ENCODE results near the gene PKDREJ. TPM values are rescaled to one million over a fixed set of nuclear protein-coding genes. Genes with fewer than 3 reads are reported as not detected.

PKDREJ gene
- polyA plus RNA-seq, 1 donor (not counting 4 experiments of a cell fraction or from before 2014, with no cell fraction given): 0.01 TPM

DNA sequence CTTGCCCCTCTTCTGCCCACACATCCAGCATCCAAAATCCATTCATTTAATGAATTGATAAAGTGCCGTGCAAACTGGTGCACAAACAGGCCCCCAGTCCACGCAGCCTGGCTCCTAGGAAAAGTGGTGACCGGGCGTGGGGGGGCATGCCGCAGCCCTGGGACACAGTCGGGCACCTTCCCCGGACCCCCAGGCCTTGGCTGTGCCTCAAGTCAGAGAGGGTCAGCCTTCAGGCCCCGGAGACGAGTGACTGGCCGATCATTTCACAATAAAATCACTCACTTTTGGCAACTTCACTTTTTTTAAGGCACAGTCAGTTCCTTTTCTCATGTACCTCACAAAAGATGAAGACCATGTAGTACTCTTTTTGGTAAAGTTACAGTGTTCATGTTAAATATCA, 21.1 kb downstream of the PKDREJ start:
- no peaks in the 10 kb centered on the region for H4K20me1 ChIP-seq (ENCODE audit: control insufficient read depth, extremely low read depth, insufficient read depth, low read length)
- H3K4me1 ChIP-seq (ENCODE audit: control insufficient read depth, extremely low read depth, insufficient read depth, low read length): no peaks in the 10 kb centered on the region
- no peak overlapping the region for H3K4me3 ChIP-seq (ENCODE audit: control insufficient read depth in 2 of 3, extremely low read depth in 1 of 3, insufficient read depth in 2 of 3, low read depth in 1 of 3, low read length in 3 of 3)
- H2AFZ ChIP-seq (ENCODE audit: control insufficient read depth, low read length): no peak overlapping the region
- H3K9me3 ChIP-seq (ENCODE audit: control insufficient read depth, low read depth, low read length): no peaks in the 10 kb centered on the region
- no peak for FAIRE-seq
- no peak for DNase-seq (ENCODE audit: low read depth, low spot score)
- H3K4me2 ChIP-seq (ENCODE audit: control insufficient read depth, extremely low read depth, insufficient read depth, low read depth, low read length): no peak overlapping the region
- TF ChIP-seq CTCF (optimal IDR thresholded peaks at IDR 0.05 in 1 of 3, IDR thresholded peaks at IDR 0.05 in 1 of 3, conservative IDR thresholded peaks at IDR 0.05 in 1 of 3; ENCODE audit: extremely low read depth in 1 of 3, insufficient read depth in 2 of 3, low read length in 3 of 3) (no peak), EZH2 (IDR thresholded peaks at IDR 0.05; ENCODE audit: low read length) (no peak)
- H3K27ac ChIP-seq (ENCODE audit: control insufficient read depth, insufficient read depth, low read length): no peak overlapping the region
- dilution Hi-C loops (cut with MboI; ENCODE audit: extremely low pct_ligation_motif_present, low sequenced_read_pairs): loop anchor here (5.0 kb wide), 1 partner anchor 95 kb away; no protein-coding TSS in a partner anchor
- H3K9ac ChIP-seq (ENCODE audit: control insufficient read depth, extremely low read depth, insufficient read depth, low read length): no peak overlapping the region
- H3K36me3 ChIP-seq (ENCODE audit: control insufficient read depth in 2 of 2, extremely low read depth in 1 of 2, insufficient read depth in 2 of 2, low read length in 2 of 2): peaks cover 0 to 5% of the 10 kb centered on the region in 2 experiments
- no peaks in the 10 kb centered on the region for H3K9me1 ChIP-seq (ENCODE audit: control insufficient read depth, extremely low read depth, insufficient read depth, low read length)
- no peaks in the 10 kb centered on the region for H3K27me3 ChIP-seq (ENCODE audit: control insufficient read depth, extremely low read depth, insufficient read depth, low read length)
- no peaks in the 10 kb centered on the region for H3K79me2 ChIP-seq (ENCODE audit: control insufficient read depth, insufficient read depth, low read length)

DNA sequence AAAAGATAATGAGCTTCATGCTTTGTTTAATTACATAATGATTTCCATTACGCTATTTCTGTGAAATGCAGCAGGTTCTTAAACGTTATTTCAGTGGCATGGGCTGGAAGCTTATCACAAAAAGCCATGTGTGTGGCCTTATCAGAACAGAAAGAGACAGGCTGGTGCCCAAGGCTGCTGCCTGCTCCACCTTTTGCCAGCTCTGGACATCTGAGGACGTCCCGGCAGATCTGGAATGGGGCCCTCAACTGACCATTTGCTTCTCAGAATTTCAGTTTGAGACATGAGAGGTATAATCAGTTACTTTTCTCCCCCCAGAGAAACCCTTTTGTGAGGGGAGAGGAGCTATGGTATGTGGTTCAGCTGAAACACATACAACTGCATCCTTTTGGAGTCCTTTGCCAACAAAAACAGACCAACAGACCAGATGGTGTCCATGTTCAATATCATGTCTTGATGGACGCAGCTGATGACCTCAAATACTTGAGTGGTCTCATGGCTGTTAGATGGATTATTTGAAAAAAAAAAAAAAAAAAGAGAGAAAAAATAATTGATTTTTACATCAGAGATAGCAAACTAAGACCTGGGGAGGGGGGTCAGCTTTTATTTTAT, 21.6 kb downstream of the PKDREJ start:
- dilution Hi-C loops (cut with MboI; ENCODE audit: extremely low pct_ligation_motif_present, low sequenced_read_pairs): loop anchor here (5.0 kb wide), 1 partner anchor 94 kb away; no protein-coding TSS in a partner anchor
- TF ChIP-seq CTCF (optimal IDR thresholded peaks at IDR 0.05 in 1 of 3, IDR thresholded peaks at IDR 0.05 in 1 of 3, conservative IDR thresholded peaks at IDR 0.05 in 1 of 3; ENCODE audit: extremely low read depth in 1 of 3, insufficient read depth in 2 of 3, low read length in 3 of 3) (no peak), EZH2 (IDR thresholded peaks at IDR 0.05; ENCODE audit: low read length) (no peak)
- no peaks in the 10 kb centered on the region for H3K9me3 ChIP-seq (ENCODE audit: control insufficient read depth, low read depth, low read length)
- H4K20me1 ChIP-seq (ENCODE audit: control insufficient read depth, extremely low read depth, insufficient read depth, low read length): no peaks in the 10 kb centered on the region
- no peaks in the 10 kb centered on the region for H3K79me2 ChIP-seq (ENCODE audit: control insufficient read depth, insufficient read depth, low read length)
- no peaks in the 10 kb centered on the region for H3K4me1 ChIP-seq (ENCODE audit: control insufficient read depth, extremely low read depth, insufficient read depth, low read length)
- H3K36me3 ChIP-seq (ENCODE audit: control insufficient read depth in 2 of 2, extremely low read depth in 1 of 2, insufficient read depth in 2 of 2, low read length in 2 of 2): peaks cover 0 to 5% of the 10 kb centered on the region in 2 experiments
- DNase-seq (ENCODE audit: low read depth, low spot score) (no peak), FAIRE-seq (no peak)
- H3K27ac ChIP-seq (ENCODE audit: control insufficient read depth, insufficient read depth, low read length): no peak overlapping the region
- no peaks in the 10 kb centered on the region for H3K9me1 ChIP-seq (ENCODE audit: control insufficient read depth, extremely low read depth, insufficient read depth, low read length)
- H3K27me3 ChIP-seq (ENCODE audit: control insufficient read depth, extremely low read depth, insufficient read depth, low read length): no peaks in the 10 kb centered on the region
- H3K4me3 ChIP-seq (ENCODE audit: control insufficient read depth in 2 of 3, extremely low read depth in 1 of 3, insufficient read depth in 2 of 3, low read depth in 1 of 3, low read length in 3 of 3): no peak overlapping the region
- H3K4me2 ChIP-seq (ENCODE audit: control insufficient read depth, extremely low read depth, insufficient read depth, low read depth, low read length): no peak overlapping the region
- H3K9ac ChIP-seq (ENCODE audit: control insufficient read depth, extremely low read depth, insufficient read depth, low read length): no peak overlapping the region
- H2AFZ ChIP-seq (ENCODE audit: control insufficient read depth, low read length): no peak overlapping the region

Measured in keratinocyte (primary cell).